GM23338 (cell line): ENCODE results near the gene SHPK. TPM values are rescaled to one million over a fixed set of nuclear protein-coding genes. Genes with fewer than 3 reads are reported as not detected.

ENCODE experiments used
- ATAC-seq: fragments of 200-7000 bp; cut with Tn5 transposase; 3 replicates; pipeline ENCODE4 v1.9.1; 2020
- DNase-seq: peaks from one replicate; pipeline ENCODE4 v3.0.0-alpha.2; 2015; ENCODE audit warnings: low spot score
- H2AFZ ChIP-seq: fragments of 200-600 bp; sonication (generic); 2 replicates; pipeline ENCODE4 v1.8.0; 2016; ENCODE audit warnings: antibody characterized with exemption, mild to moderate bottlenecking, moderate library complexity
- H3F3A ChIP-seq: fragments of 200-600 bp; sonication (generic); replicated peaks from 2 replicates; pipeline ENCODE4 v1.8.0; 2017; ENCODE audit warnings: antibody characterized with exemption, mixed run types, low read depth
- H3K27ac ChIP-seq: fragments of 200-600 bp; sonication (generic); 2 replicates; pipeline ENCODE4 v1.6.1; 2016; ENCODE audit warnings: low read depth
- H3K27me3 ChIP-seq: fragments of 200-600 bp; sonication (generic); 2 replicates; pipeline ENCODE4 v1.8.0; 2016; ENCODE audit warnings: mild to moderate bottlenecking, mixed run types, moderate library complexity; ENCODE audit not compliant: insufficient read depth
- H3K36me3 ChIP-seq: fragments of 200-600 bp; sonication (generic); 2 replicates; pipeline ENCODE4 v1.8.0; 2016; ENCODE audit warnings: mild to moderate bottlenecking; ENCODE audit not compliant: insufficient read depth
- H3K4me1 ChIP-seq: fragments of 200-600 bp; sonication (generic); 2 replicates; pipeline ENCODE4 v1.8.0; 2016; ENCODE audit warnings: mild to moderate bottlenecking, moderate library complexity; ENCODE audit not compliant: insufficient read depth
- H3K4me2 ChIP-seq: fragments of 200-600 bp; sonication (generic); 2 replicates; pipeline ENCODE4 v1.7.1; 2017; ENCODE audit warnings: mixed run types
- H3K4me3 ChIP-seq: fragments of 200-600 bp; sonication (generic); 2 replicates; pipeline ENCODE4 v1.6.1; 2016; ENCODE audit warnings: mixed run types
- H3K79me2 ChIP-seq: fragments of 200-600 bp; sonication (generic); replicated peaks from 2 replicates; pipeline ENCODE4 v1.8.0; 2017; ENCODE audit warnings: mild to moderate bottlenecking; ENCODE audit not compliant: insufficient read depth
- H3K9me2 ChIP-seq: fragments of 200-600 bp; sonication (generic); 2 replicates; pipeline ENCODE4 v1.8.0; 2017; ENCODE audit not compliant: insufficient read depth
- H4K20me1 ChIP-seq: fragments of 200-600 bp; sonication (generic); replicated peaks from 2 replicates; pipeline ENCODE4 v1.8.0; 2017; ENCODE audit warnings: mild to moderate bottlenecking; ENCODE audit not compliant: insufficient read depth
- H3K27ac Mint-ChIP-seq: 2 replicates; pipeline ENCODE4 v1.8.0; 2020; ENCODE audit warnings: inconsistent platforms, mild to moderate bottlenecking, moderate library complexity, mixed read lengths
- H3K27me3 Mint-ChIP-seq: 3 replicates; pipeline ENCODE4 v1.8.0; 2022; ENCODE audit warnings: low read depth, mild to moderate bottlenecking, moderate library complexity, mixed read lengths, inconsistent platforms; ENCODE audit not compliant: insufficient read depth, poor library complexity
- H3K36me3 Mint-ChIP-seq: 3 replicates; pipeline ENCODE4 v1.8.0; 2021; ENCODE audit warnings: low read depth, mild to moderate bottlenecking, inconsistent platforms, moderate library complexity, mixed read lengths
- H3K4me1 Mint-ChIP-seq: 3 replicates; pipeline ENCODE4 v1.8.0; 2020; ENCODE audit warnings: mild to moderate bottlenecking, inconsistent platforms, mixed read lengths
- H3K4me3 Mint-ChIP-seq: 3 replicates; pipeline ENCODE4 v1.8.0; 2021; ENCODE audit warnings: moderate library complexity, mild to moderate bottlenecking, inconsistent platforms, mixed read lengths
- H3K9me3 Mint-ChIP-seq: 3 replicates; pipeline ENCODE4 v1.8.0; 2020; ENCODE audit warnings: moderate library complexity, mild to moderate bottlenecking, inconsistent platforms, mixed read lengths
- EZH2 ChIP-seq: fragments of 200-600 bp; sonication (generic); IDR thresholded peaks from one replicate; pipeline ENCODE4 v1.8.0; 2017; ENCODE audit warnings: antibody characterized with exemption, mild to moderate bottlenecking, low read depth; ENCODE audit not compliant: unreplicated experiment
- EZH2phosphoT487 ChIP-seq: fragments of 200-600 bp; sonication (generic); IDR thresholded peaks from one replicate; pipeline ENCODE4 v1.8.1; 2018; ENCODE audit warnings: antibody characterized with exemption; ENCODE audit not compliant: unreplicated experiment
- JUNB ChIP-seq: IDR thresholded peaks from one replicate; pipeline ENCODE4 v1.6.1; 2016; ENCODE audit warnings: antibody characterized with exemption; ENCODE audit not compliant: unreplicated experiment
- ZNF114 ChIP-seq: fragments of 250-450 bp; sonication (Bioruptor Pico); IDR thresholded peaks from 2 replicates; pipeline ENCODE4 v1.5.0; 2020; ENCODE audit warnings: mild to moderate bottlenecking, moderate library complexity
- ZNF462 ChIP-seq: fragments of 250-450 bp; sonication (Bioruptor Pico); IDR thresholded peaks from 2 replicates; pipeline ENCODE4 v1.5.0; 2020; ENCODE audit warnings: mild to moderate bottlenecking, moderate library complexity
- polyA plus RNA-seq: library from polyadenylated mRNA; unstranded; fragments of >200 nt; fragmentation: Nextera tagmentation; extraction: Ambion mirVana; gene quantifications from 2 replicates; pipeline ENCODE4 v1.2.1, GENCODE V29; 2016
- total RNA-seq: library from RNA; depleted of rRNA; stranded (reverse); fragments of >200 nt; shearing (Covaris generic); gene quantifications from 2 replicates; pipeline ENCODE4 v1.2.3, GENCODE V29; 2014
- TF ChIP-seq, protein P1 (sequence below): IDR thresholded peaks from one replicate; pipeline ENCODE4 v1.6.1; 2018; ENCODE audit warnings: antibody characterized with exemption; ENCODE audit not compliant: unreplicated experiment

The SHPK gene
- total and polyA plus RNA-seq, 2 experiments from 2014 or later = 11.5 to 34.3 TPM

- H3K27ac Mint-ChIP-seq = no peak overlapping the region
- no peaks in the 10 kb centered on the region for H3F3A ChIP-seq
- no peaks in the 10 kb centered on the region for H3K79me2 ChIP-seq
- no peak overlapping the region for H3K4me3 ChIP-seq
- H3K9me2 ChIP-seq = no peaks in the 10 kb centered on the region
- DNase-seq = no peak
- no peaks in the 10 kb centered on the region for H3K36me3 ChIP-seq
- no peak overlapping the region for H2AFZ ChIP-seq
- no peak overlapping the region for H3K4me2 ChIP-seq
- no peak for ATAC-seq
- H3K4me1 Mint-ChIP-seq = no peaks in the 10 kb centered on the region
- TF ChIP-seq EZH2 (no peak), EZH2phosphoT487 (no peak)
- no peaks in the 10 kb centered on the region for H3K27me3 ChIP-seq
- H4K20me1 ChIP-seq = no peaks in the 10 kb centered on the region; the same call in 1 of the 2 replicates
- H3K4me1 ChIP-seq = no peaks in the 10 kb centered on the region
- H3K36me3 Mint-ChIP-seq = peaks cover 13% of the 10 kb centered on the region
- H3K27ac ChIP-seq = no peak overlapping the region
- no peaks in the 10 kb centered on the region for H3K9me3 Mint-ChIP-seq
- H3K4me3 Mint-ChIP-seq = no peak overlapping the region
- peaks cover 5% of the 10 kb centered on the region for H3K27me3 Mint-ChIP-seq
These were observed 42.7 kb downstream of the SHPK start for GRCh38 chr17:3593384-3593783.

DNA sequence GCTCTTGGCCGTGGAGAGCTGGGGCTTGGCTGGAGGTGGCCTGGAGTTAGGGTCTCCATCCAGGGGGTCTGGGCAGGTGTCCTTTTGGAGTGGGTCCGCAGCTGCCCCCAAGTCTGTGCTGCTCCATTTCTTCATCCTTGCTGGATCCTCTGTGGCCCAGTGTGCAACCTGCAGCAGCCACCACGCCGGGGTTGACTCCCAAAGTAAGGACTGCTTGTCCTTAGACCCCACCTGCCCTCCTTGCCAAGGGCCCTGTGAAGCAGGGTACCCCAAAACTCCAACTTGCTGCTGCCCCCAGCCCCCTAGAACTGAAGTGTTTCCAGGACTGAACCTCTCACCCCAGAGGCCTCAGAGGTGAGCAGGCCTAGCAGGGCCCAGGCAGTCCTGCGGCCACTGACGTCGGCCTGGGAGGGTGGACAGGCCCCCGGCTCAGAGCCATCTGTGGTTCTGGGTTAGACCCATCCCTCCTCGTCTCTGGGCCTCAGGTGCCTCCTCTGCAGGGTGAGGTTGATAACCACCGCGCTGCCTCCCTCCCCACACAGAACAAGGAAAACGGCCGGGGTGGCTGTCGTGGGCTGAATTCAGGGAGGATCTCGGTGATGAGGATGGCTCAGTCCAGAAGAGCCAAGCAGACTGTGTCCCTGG is 43.7 kb downstream of the SHPK start:
- Mint-ChIP-seq H3K4me1 (no peaks in the 10 kb centered on the region), H3K4me3 (no peak overlapping the region), H3K27me3 (peaks cover 5% of the 10 kb centered on the region), H3K27ac (no peak overlapping the region), H3K36me3 (peaks cover 15% of the 10 kb centered on the region), H3K9me3 (no peaks in the 10 kb centered on the region)
- no peak overlapping the region for H2AFZ ChIP-seq
- no peaks in the 10 kb centered on the region for H3K79me2 ChIP-seq
- DNase-seq (no peak), ATAC-seq (no peak)
- H3K27me3 ChIP-seq = no peaks in the 10 kb centered on the region
- TF ChIP-seq, protein P1, sequence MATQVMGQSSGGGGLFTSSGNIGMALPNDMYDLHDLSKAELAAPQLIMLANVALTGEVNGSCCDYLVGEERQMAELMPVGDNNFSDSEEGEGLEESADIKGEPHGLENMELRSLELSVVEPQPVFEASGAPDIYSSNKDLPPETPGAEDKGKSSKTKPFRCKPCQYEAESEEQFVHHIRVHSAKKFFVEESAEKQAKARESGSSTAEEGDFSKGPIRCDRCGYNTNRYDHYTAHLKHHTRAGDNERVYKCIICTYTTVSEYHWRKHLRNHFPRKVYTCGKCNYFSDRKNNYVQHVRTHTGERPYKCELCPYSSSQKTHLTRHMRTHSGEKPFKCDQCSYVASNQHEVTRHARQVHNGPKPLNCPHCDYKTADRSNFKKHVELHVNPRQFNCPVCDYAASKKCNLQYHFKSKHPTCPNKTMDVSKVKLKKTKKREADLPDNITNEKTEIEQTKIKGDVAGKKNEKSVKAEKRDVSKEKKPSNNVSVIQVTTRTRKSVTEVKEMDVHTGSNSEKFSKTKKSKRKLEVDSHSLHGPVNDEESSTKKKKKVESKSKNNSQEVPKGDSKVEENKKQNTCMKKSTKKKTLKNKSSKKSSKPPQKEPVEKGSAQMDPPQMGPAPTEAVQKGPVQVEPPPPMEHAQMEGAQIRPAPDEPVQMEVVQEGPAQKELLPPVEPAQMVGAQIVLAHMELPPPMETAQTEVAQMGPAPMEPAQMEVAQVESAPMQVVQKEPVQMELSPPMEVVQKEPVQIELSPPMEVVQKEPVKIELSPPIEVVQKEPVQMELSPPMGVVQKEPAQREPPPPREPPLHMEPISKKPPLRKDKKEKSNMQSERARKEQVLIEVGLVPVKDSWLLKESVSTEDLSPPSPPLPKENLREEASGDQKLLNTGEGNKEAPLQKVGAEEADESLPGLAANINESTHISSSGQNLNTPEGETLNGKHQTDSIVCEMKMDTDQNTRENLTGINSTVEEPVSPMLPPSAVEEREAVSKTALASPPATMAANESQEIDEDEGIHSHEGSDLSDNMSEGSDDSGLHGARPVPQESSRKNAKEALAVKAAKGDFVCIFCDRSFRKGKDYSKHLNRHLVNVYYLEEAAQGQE = no peak
- TF ChIP-seq ZNF114 (CRISPR knock-in tag) = no peak
- no peak for TF ChIP-seq JUNB
- no peak for TF ChIP-seq ZNF462
- H4K20me1 ChIP-seq = no peaks in the 10 kb centered on the region; the same call in 1 of the 2 replicates
- no peaks in the 10 kb centered on the region for H3K36me3 ChIP-seq
- H3K9me2 ChIP-seq = no peaks in the 10 kb centered on the region
- H3K4me1 ChIP-seq = no peaks in the 10 kb centered on the region
- H3F3A ChIP-seq = no peaks in the 10 kb centered on the region
- no peak overlapping the region for H3K4me2 ChIP-seq
- H3K4me3 ChIP-seq = no peak overlapping the region
- no peak overlapping the region for H3K27ac ChIP-seq
